HCT116 (cell line): Measurements from ENCODE around the gene HOXB9. TPM values are rescaled to one million over a fixed set of nuclear protein-coding genes. Genes with fewer than 3 reads are reported as not detected.

ENCODE experiments used
- ATAC-seq: fragments of 200-7000 bp; cut with Tn5 transposase; 2 replicates; pipeline ENCODE4 v1.9.1; 2020; ENCODE audit warnings: mild to moderate bottlenecking, moderate library complexity
- BruUV-seq: library from RNA; stranded (reverse); fragments of 400-500 nt; replicated peaks from 2 replicates; lab custom pipeline; 2021; lab: Mats Ljungman, UMichigan
- CTCF ChIA-PET: fragments of 300-600 bp; sonication (Branson Sonifier 250); formaldehyde crosslinking; loops from one replicate; lab custom pipeline; 2021; ENCODE audit warnings: antibody characterized with exemption; lab: Charles Lee
- POLR2A ChIA-PET: fragments of 300-600, 350-600 bp; sonication (Branson Sonifier 250); formaldehyde crosslinking; loops from one replicate; lab custom pipeline; 2021; ENCODE audit warnings: antibody characterized with exemption; lab: Charles Lee
- RAD21 ChIA-PET, 2 experiments: fragments of 300-600 bp; sonication (Branson Sonifier 250); formaldehyde crosslinking; loops; one replicate each; lab custom pipeline; 2023; ENCODE audit warnings: low total read pairs in 2 of 2; ENCODE audit not compliant: uncharacterized antibody in 2 of 2, unreplicated experiment in 2 of 2, low non-redundant PET in 1 of 2; lab: Charles Lee
- DNase-seq: peaks from one replicate; pipeline ENCODE4 v3.0.0-alpha.2; 2010; ENCODE audit warnings: low read depth, low spot score
- H2AFZ ChIP-seq: fragments of 200-600 bp; shearing (Covaris generic), sonication (generic); 2 replicates; pipeline ENCODE4 v1.6.1; 2017; ENCODE audit warnings: low read depth, mixed run types, mixed read lengths, antibody characterized with exemption, low read length; ENCODE audit not compliant: poor library complexity, severe bottlenecking
- H3K27ac ChIP-seq: 2 replicates; pipeline ENCODE4 v1.5.1; 2012; ENCODE audit warnings: low read depth, low read length
- H3K27me3 ChIP-seq: fragments of 200-600 bp; sonication (generic); 2 replicates; pipeline ENCODE4 v1.6.1; 2016; ENCODE audit warnings: mixed run types, low read length, mixed read lengths; ENCODE audit not compliant: insufficient read depth
- H3K36me3 ChIP-seq, 2 experiments: fragments of 200-500 bp in 1 of 2; fragments of 200-600 bp in 1 of 2; sonication (Bioruptor generic) in 1 of 2; sonication (generic) in 1 of 2; 2 replicates each; pipeline versions ENCODE4 v1.5.1 to v1.6.1; 2014 to 2016; ENCODE audit warnings: low read length in 2 of 2, inconsistent platforms in 1 of 2, mixed read lengths in 1 of 2, mixed run types in 1 of 2; ENCODE audit not compliant: insufficient read depth in 2 of 2, control insufficient read depth in 1 of 2
- H3K4me1 ChIP-seq, 2 experiments: fragments of 200-600 bp in 1 of 2; sonication (generic) in 1 of 2; 2 replicates each; pipeline versions ENCODE4 v1.5.1 to v1.6.1; 2012 to 2017; ENCODE audit warnings: low read length in 2 of 2, inconsistent platforms in 1 of 2, mild to moderate bottlenecking in 1 of 2, mixed read lengths in 1 of 2, mixed run types in 1 of 2, moderate library complexity in 1 of 2; ENCODE audit not compliant: insufficient read depth in 2 of 2, control insufficient read depth in 1 of 2
- H3K4me2 ChIP-seq: fragments of 200-600 bp; sonication (generic); 2 replicates; pipeline ENCODE4 v1.6.1; 2017; ENCODE audit warnings: mixed run types, low read length, mixed read lengths
- H3K4me3 ChIP-seq, 2 experiments: fragments of 200-600 bp in 1 of 2; sonication (generic) in 1 of 2; replicated peaks in 1 of 2; 2 replicates each; pipeline ENCODE4 v1.5.1; 2011 to 2016; ENCODE audit warnings: low read length in 2 of 2, control low read depth in 1 of 2, low read depth in 1 of 2, mild to moderate bottlenecking in 1 of 2, mixed read lengths in 1 of 2, mixed run types in 1 of 2
- H3K79me2 ChIP-seq: fragments of 200-600 bp; sonication (generic); 2 replicates; pipeline ENCODE4 v1.6.1; 2017; ENCODE audit warnings: mild to moderate bottlenecking, mixed run types, low read length, moderate library complexity, mixed read lengths; ENCODE audit not compliant: insufficient read depth
- H3K9ac ChIP-seq: fragments of 200-600 bp; sonication (generic); 2 replicates; pipeline ENCODE4 v1.6.1; 2016; ENCODE audit warnings: low read length, mixed read lengths
- H3K9me2 ChIP-seq: fragments of 200-600 bp; sonication (generic), shearing (Covaris generic); 2 replicates; pipeline ENCODE4 v1.6.1; 2017; ENCODE audit warnings: mixed run types, mild to moderate bottlenecking, moderate library complexity; ENCODE audit not compliant: insufficient read depth
- H3K9me3 ChIP-seq, 2 experiments: fragments of 200-500 bp in 1 of 2; fragments of 200-600 bp in 1 of 2; sonication (Bioruptor generic) in 1 of 2; sonication (generic) in 1 of 2; 2 replicates each; pipeline ENCODE4 v1.6.1; 2014 to 2017; ENCODE audit warnings: low read length in 2 of 2, mixed read lengths in 2 of 2, inconsistent platforms in 1 of 2, low read depth in 1 of 2, mild to moderate bottlenecking in 1 of 2, mixed run types in 1 of 2, moderate library complexity in 1 of 2; ENCODE audit not compliant: control insufficient read depth in 1 of 2, insufficient read depth in 1 of 2
- H4K20me1 ChIP-seq: fragments of 200-600 bp; sonication (generic), shearing (Covaris generic); 2 replicates; pipeline ENCODE4 v1.6.1; 2017; ENCODE audit warnings: mixed run types, mild to moderate bottlenecking, moderate library complexity; ENCODE audit not compliant: insufficient read depth
- ATF3 ChIP-seq: IDR thresholded peaks from 2 replicates; pipeline ENCODE4 v1.6.1; 2012
- CEBPB ChIP-seq: IDR thresholded peaks from 2 replicates; pipeline ENCODE4 v1.6.1; 2012; ENCODE audit warnings: low read depth
- CTCF ChIP-seq, 3 experiments: fragments of 200-600 bp in 1 of 3; sonication (generic) in 1 of 3; IDR thresholded peaks in 2 of 3; conservative IDR thresholded peaks in 1 of 3; 2 replicates each; pipeline ENCODE4 v1.5.1; 2012 to 2017; ENCODE audit warnings: low read depth in 2 of 3, low read length in 2 of 3, antibody characterized with exemption in 1 of 3, borderline replicate concordance in 1 of 3, control low read depth in 1 of 3, mild to moderate bottlenecking in 1 of 3, mixed read lengths in 1 of 3, mixed run types in 1 of 3, moderate library complexity in 1 of 3; ENCODE audit not compliant: insufficient read depth in 1 of 3
- EGR1 ChIP-seq: IDR thresholded peaks from 2 replicates; pipeline ENCODE4 v1.6.1; 2012; ENCODE audit warnings: low read depth
- ELF1 ChIP-seq: IDR thresholded peaks from 2 replicates; pipeline ENCODE4 v1.6.1; 2012; ENCODE audit warnings: low read depth, borderline replicate concordance
- EZH2phosphoT487 ChIP-seq: fragments of 200-600 bp; IDR thresholded peaks from 2 replicates; pipeline ENCODE4 v1.6.1; 2018; ENCODE audit warnings: antibody characterized with exemption, borderline replicate concordance
- FOSL1 ChIP-seq: IDR thresholded peaks from 2 replicates; pipeline ENCODE4 v1.6.1; 2012; ENCODE audit warnings: low read depth
- JUND ChIP-seq: IDR thresholded peaks from 2 replicates; pipeline ENCODE4 v1.6.1; 2012
- MAX ChIP-seq: IDR thresholded peaks from 2 replicates; pipeline ENCODE4 v1.6.1; 2012
- POLR2A ChIP-seq: IDR thresholded peaks from 2 replicates; pipeline ENCODE4 v1.7.0; 2011; ENCODE audit warnings: borderline replicate concordance; ENCODE audit not compliant: insufficient read depth, insufficient read length; ENCODE audit errors: extremely low read depth
- POLR2AphosphoS5 ChIP-seq: IDR thresholded peaks from 2 replicates; pipeline ENCODE4 v1.6.1; 2011; ENCODE audit warnings: mild to moderate bottlenecking, low read depth, low read length, moderate library complexity
- RAD21 ChIP-seq: IDR thresholded peaks from 2 replicates; pipeline ENCODE4 v1.6.1; 2012; ENCODE audit warnings: low read depth, mild to moderate bottlenecking
- REST ChIP-seq: IDR thresholded peaks from 2 replicates; pipeline ENCODE4 v1.6.1; 2012; ENCODE audit warnings: low read depth
- SIN3A ChIP-seq: IDR thresholded peaks from 2 replicates; pipeline ENCODE4 v1.6.1; 2012; ENCODE audit warnings: low read depth
- SP1 ChIP-seq: IDR thresholded peaks from 2 replicates; pipeline ENCODE4 v1.6.1; 2012; ENCODE audit warnings: low read depth
- TCF7L2 ChIP-seq: IDR thresholded peaks from 2 replicates; pipeline ENCODE4 v1.7.0; 2011; ENCODE audit warnings: borderline replicate concordance, inconsistent platforms; ENCODE audit not compliant: insufficient read depth, insufficient read length; ENCODE audit errors: extremely low read depth
- YY1 ChIP-seq: IDR thresholded peaks from 2 replicates; pipeline ENCODE4 v1.6.1; 2011; ENCODE audit warnings: low read length, low read depth, moderate library complexity, mild to moderate bottlenecking; ENCODE audit not compliant: insufficient replicate concordance; ENCODE audit errors: extremely low read depth
- ZFX ChIP-seq: fragments of 450-650 bp; IDR thresholded peaks from 2 replicates; pipeline ENCODE4 v1.6.1; 2017
- ZNF274 ChIP-seq: fragments of 200-500 bp; sonication (Bioruptor generic); IDR thresholded peaks from 2 replicates; pipeline ENCODE4 v1.6.1; 2014; ENCODE audit warnings: mild to moderate bottlenecking, low read depth, low read length, inconsistent platforms
- intact Hi-C: fragments of 100-400 bp; cut with micrococcal nuclease; formaldehyde crosslinking; loops from 2 replicates; pipeline ENCODE4 v1.10.0; 2022
- total RNA-seq: library from RNA; stranded (reverse); gene quantifications from one replicate; pipeline ENCODE4 v1.2.1, GENCODE V29; 2021; ENCODE audit not compliant: unreplicated experiment

Gene HOXB9
- total RNA-seq, 1 experiment from 2014 or later = 40.1 TPM

- H3K4me3 ChIP-seq = peak overlapping the region; percentile 57 to 58
- ATAC-seq = no peak
- H3K27ac ChIP-seq = peak overlapping the region; percentile 91
Measured at GRCh38 chr17:48579760-48580554, 46.2 kb downstream of the HOXB9 start.

More at GRCh38 chr17:48579760-48580554, 46.2 kb downstream of the HOXB9 start:
- no peak for DNase-seq
- peak overlapping the region; percentile 98 for H3K4me2 ChIP-seq
- RAD21 ChIA-PET = interaction anchor here in 1 of 2 experiments (0.7 kb wide), 1 partner anchor 27 kb away, joined by 3 read pairs; no protein-coding TSS in a partner anchor
- no TSS peak for BruUV-seq
- TF ChIP-seq CTCF (IDR thresholded peaks at IDR 0.05 in 2 of 3, conservative IDR thresholded peaks at IDR 0.05 in 1 of 3; ENCODE audit: borderline replicate concordance in 1 of 3, insufficient read depth in 1 of 3, low read depth in 2 of 3, low read length in 2 of 3) (no peak), SP1 (no peak), SIN3A (no peak), TCF7L2 (no peak), MAX (no peak), ZFX (no peak), POLR2AphosphoS5 (no peak), YY1 (no peak), REST (no peak), POLR2A (no peak), ZNF274 (no peak), ELF1 (no peak), EGR1 (no peak), ATF3 (no peak), FOSL1 (no peak), JUND (no peak), CEBPB (no peak), EZH2phosphoT487 (no peak), RAD21 (no peak)
- H3K36me3 ChIP-seq = no peaks in the 10 kb centered on the region
- intact Hi-C loops = no loop called here
- no peak overlapping the region for H2AFZ ChIP-seq
- no peaks in the 10 kb centered on the region for H3K9me3 ChIP-seq
- peaks cover 16 to 47% of the 10 kb centered on the region in 2 experiments for H3K4me1 ChIP-seq
- peak overlapping the region; percentile 63 for H3K9ac ChIP-seq
- no peaks in the 10 kb centered on the region for H3K27me3 ChIP-seq
- CTCF ChIA-PET = interaction anchor here (2.0 kb wide), 1 partner anchor 314 kb away, joined by 5 read pairs; no protein-coding TSS in a partner anchor
- H4K20me1 ChIP-seq = no peaks in the 10 kb centered on the region
- POLR2A ChIA-PET = no interaction called here
- peaks cover 90% of the 10 kb centered on the region for H3K79me2 ChIP-seq
- no peaks in the 10 kb centered on the region for H3K9me2 ChIP-seq
